HL-60/S4 treated with phorbol 12-myristate 13-acetate at 8.2 ng/mL for 4 days and 3 days (cell line): ENCODE data around the gene FOXP2.

Source experiments
- in situ Hi-C: fragments of 300-500 bp; cut with MboI; formaldehyde crosslinking; loops from 2 replicates; pipeline ENCODE4 v1.15.0; 2022; ENCODE audit warnings: low sequenced_read_pairs

FOXP2 gene

GRCh38 chr7:114648117-114648516, 233.5 kb downstream of the FOXP2 start:
- in situ Hi-C loops, result loop anchor here (25.0 kb wide), 1 partner anchor 111 kb away; no protein-coding TSS in a partner anchor

- in situ Hi-C loops, result loop anchor here (25.0 kb wide), 1 partner anchor 111 kb away; no protein-coding TSS in a partner anchor
These were observed 234.1 kb downstream of the FOXP2 start for GRCh38 chr7:114648680-114649079.

GRCh38 chr7:114649689-114650088, 235.1 kb downstream of the FOXP2 start:
- in situ Hi-C loops, result loop anchor here (25.0 kb wide), 1 partner anchor 112 kb away; no protein-coding TSS in a partner anchor

GRCh38 chr7:114650491-114650890, 235.9 kb downstream of the FOXP2 start:
- in situ Hi-C loops, result no loop called here

GRCh38 chr7:114652041-114652440, 237.4 kb downstream of the FOXP2 start:
- in situ Hi-C loops, result no loop called here

- in situ Hi-C loops, result no loop called here
These were observed 238.9 kb downstream of the FOXP2 start for GRCh38 chr7:114653364-114654088.

- in situ Hi-C loops, result no loop called here
These were observed 241.9 kb downstream of the FOXP2 start for GRCh38 chr7:114656466-114656865.

GRCh38 chr7:114657279-114657678, 242.7 kb downstream of the FOXP2 start:
- in situ Hi-C loops, result no loop called here

GRCh38 chr7:114658216-114658615, 243.6 kb downstream of the FOXP2 start:
- in situ Hi-C loops, result no loop called here

GRCh38 chr7:114659409-114660125, 245.0 kb downstream of the FOXP2 start:
- in situ Hi-C loops, result no loop called here

GRCh38 chr7:114660126-114660486, 245.5 kb downstream of the FOXP2 start:
- in situ Hi-C loops, result no loop called here

- in situ Hi-C loops, result no loop called here
These were observed 246.1 kb downstream of the FOXP2 start for GRCh38 chr7:114660753-114661152.

GRCh38 chr7:114662002-114662677, 247.5 kb downstream of the FOXP2 start:
- in situ Hi-C loops, result no loop called here

GRCh38 chr7:114663502-114663901, 248.9 kb downstream of the FOXP2 start:
- in situ Hi-C loops, result no loop called here

GRCh38 chr7:114670676-114671075, 256.1 kb downstream of the FOXP2 start:
- in situ Hi-C loops, result no loop called here

- in situ Hi-C loops, result no loop called here
These were observed 257.0 kb downstream of the FOXP2 start for GRCh38 chr7:114671563-114672123.

GRCh38 chr7:114678116-114678515, 263.5 kb downstream of the FOXP2 start:
- in situ Hi-C loops, result no loop called here

GRCh38 chr7:114687238-114687637, 272.6 kb downstream of the FOXP2 start:
- in situ Hi-C loops, result no loop called here

GRCh38 chr7:114688443-114689055, 273.9 kb downstream of the FOXP2 start:
- in situ Hi-C loops, result no loop called here

GRCh38 chr7:114689406-114689805, 274.8 kb downstream of the FOXP2 start:
- in situ Hi-C loops, result no loop called here

- in situ Hi-C loops, result no loop called here
These were observed 277.0 kb downstream of the FOXP2 start for GRCh38 chr7:114691605-114692004.
